GM21367 (cell line): ENCODE data around the gene MTMR4.
"Not testable (repeated sequence)": the region's sequence is repeated elsewhere in the genome, so short reads cannot be mapped to it uniquely, and the experiment has no call there.

Experiments
- ATAC-seq: cut with Tn5 transposase; IDR thresholded peaks from one replicate; pipeline ENCODE4 v1.9.1; 2021; ENCODE audit not compliant: unreplicated experiment

Gene MTMR4

DNA sequence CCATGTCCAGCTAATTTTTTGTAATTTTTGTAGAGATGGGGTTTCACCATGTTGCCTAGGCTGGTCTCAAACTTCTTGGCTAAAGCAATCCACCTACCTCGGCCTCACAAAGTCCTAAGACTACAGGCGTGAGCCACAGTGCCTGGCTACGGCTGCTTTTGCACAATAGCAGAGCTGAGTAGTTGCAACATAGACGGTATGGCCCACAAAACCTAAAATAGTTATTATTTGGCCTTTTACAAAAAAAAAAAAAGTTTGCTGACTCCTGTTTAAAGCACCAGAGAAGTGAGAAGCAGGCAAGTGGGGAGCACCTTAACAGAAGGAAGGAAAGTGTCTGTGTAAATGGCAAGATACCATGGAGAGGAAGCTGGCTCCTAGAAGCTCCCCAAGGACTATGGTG lies 20.9 kb downstream of the MTMR4 start:
- ATAC-seq: no peak

DNA sequence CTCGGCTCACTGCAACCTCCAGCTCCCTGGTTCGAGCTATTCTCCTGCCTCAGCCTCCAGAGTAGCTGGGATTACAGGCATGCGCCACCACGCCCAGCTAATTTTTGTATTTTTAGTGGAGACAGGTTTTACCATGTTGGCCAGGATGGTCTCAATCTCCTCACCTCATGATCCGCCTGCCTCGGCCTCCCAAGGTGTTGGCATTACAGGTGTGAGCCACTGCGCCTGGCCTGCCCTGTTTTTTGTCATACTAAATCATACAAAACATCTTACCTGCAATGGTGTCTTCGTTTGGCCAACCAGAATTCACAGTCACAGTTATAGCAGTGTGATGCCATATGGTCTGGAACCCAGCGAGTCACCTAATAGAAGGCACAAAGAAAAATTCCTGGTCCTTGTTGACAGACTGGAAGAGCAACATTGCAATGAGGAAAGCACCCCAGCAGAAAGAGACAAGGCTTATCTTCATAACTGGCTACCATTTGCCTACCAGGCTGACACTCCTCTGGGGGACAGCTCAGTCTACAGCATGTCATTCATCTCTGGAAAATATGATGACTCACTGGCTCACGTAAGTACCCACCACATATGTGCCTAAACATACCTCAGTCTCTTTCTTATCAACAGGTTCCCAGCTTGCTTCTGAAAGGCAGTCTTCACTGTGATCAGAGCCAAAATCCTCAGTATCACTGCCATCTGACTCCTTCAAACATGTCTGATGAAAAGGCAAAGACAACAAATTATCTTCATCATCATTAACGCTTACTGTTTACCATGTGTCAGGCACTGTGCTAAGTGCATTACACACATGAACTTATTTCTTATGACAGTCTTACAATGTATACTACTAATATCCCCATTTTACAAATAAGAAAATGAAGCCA lies 22.0 kb downstream of the MTMR4 start:
- ATAC-seq: no peak

DNA sequence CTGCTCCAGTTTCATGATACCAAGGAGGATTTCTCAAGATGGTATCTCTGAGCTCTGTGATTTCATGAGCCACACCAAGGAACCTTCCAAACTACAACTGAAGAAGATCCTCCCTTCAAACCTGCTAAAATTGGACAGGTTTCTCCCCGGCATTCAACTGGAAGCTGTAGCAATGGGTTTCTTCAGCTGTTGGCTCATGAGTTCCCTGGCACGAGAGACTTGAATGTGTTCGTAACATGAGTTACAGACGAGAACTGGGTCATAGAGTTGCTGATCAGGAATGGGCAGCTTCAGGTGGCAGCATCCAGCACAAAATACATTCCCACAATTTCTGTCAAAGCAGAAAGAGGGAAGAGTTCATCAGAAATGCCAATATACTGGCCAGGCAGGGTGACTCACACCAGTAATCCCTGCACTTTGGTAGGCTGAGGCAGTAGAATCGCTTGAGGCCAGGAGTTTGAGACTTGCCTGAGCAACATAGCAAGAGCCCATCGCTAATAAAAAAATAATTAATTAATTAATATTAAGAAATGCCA lies 22.9 kb downstream of the MTMR4 start:
- ATAC-seq: no peak

DNA sequence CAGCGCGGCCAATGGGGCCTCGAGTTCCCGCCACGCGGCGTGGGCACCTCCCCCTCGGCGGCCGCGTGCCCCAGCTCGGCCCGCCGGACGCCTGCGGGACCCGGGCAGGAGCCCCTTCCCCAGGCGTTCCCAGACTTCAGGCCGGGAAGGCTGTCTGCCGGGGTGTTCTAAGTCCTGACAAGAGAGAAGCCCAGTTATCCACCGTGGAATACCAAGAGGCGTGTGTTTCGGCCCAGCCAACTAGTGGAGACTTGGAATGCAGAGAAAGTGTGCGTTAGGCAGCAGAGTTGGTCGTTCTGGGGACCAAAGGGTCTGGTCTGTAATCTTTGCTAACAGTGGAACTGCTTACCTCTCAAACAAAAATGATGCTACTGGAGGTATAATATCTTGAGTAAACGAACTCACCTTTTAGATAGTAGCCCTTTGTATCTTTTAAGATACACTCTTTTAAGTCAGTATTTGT lies 26.0 kb downstream of the MTMR4 start:
- no peak for ATAC-seq

DNA sequence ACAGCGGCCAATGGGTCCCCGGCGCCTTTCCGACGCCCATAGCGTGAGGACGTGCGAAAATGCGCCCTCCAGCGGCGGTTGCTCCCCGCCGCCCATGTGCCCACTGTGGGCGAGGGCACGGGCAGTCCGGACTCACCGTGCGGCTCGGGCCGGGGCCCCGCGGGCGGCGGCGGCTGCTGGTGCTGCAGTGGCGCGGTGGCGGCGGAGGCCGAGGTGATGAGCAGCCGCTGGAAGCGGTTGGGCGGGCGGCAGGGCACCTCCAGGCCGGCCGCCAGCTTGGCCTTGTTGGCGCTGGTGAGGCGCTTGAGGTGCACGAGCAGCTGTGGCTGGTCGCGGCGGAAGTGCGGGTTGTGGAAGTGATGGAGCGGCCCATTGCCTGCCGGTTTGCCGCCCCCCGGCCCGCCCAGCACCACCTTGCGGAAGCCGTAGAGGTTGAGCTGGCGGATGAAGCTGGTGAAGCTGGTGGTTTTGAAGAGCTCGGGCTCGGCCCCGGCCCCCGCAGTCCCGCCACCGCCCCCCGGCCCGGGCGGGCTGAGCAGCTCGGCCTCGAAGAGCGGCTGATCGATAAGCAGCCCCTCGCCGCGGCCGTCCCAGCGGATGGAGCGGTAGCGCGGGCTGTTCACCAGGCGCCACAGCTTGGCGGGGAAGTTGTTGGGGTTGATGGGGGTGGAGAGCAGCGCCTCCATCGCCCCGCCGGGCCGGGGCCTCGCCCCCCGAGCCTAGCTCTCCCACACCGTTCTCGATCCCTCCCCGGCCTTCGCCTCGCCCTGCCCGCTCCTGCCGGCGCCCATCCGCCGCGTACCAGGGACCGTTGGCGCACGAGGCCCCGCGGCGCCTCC lies 26.6 kb downstream of the MTMR4 start, which contains the start of gene HSF5:
HSF5 (minus strand) TSS at position 820 of the 839 bp plus-strand sequence; CDS start at position 686, 134 bp downstream.
- ATAC-seq: no peak

DNA sequence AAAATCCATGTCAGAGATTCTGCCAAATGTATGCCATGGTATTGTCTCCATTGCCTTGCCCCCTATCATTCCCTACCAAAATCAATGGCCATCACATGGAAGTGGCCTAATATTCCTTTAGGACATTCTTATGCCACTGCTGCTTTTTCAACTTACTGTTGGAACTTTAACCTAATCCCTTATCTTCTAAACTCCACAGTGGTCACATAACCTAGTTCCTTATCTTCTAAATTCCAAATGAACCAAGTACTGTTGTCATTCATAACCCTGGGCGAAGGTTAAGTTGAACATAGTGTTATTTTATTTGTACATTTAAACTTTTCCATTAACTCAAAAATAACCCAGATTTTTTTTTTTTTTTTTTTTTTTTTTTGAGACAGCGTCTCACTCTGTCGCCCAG lies 29.8 kb downstream of the MTMR4 start:
- ATAC-seq: no peak

DNA sequence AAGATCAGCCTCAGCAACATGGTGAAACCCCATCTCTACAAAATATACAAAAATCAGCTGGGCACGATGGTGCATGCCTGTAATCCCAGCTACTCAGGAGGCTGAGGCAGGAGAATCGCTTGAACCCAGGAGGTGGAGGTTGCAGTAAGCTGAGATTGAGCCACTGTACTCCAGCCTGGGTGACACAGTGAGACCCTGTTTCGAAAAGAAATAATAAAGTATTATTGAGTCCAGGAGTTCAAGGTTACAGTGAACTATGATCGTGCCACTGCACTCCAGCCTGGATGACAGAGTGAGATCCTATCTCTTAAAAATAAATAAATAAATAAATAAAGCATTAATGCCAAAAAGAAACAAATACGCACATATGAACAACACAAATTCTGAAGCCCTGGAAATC lies 32.6 kb downstream of the MTMR4 start:
- ATAC-seq: not testable (repeated sequence)

DNA sequence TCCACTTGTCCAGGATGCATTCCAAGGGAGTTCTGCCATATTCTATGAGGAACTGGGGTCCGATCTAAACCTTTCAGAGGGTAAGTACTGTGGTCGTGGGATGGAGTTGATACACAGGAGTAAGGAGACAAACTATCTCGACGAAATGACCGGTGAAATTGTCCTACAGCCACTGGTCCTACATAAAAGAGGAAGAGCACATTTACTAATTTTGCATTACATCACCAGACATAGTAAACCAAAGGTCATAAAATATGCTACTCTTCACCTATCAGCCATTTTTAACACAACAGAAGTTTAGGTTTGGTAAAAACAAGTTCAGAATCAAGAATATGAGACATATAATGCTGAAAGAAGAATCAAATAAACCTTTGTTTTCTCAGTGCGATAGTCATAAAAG lies 34.3 kb downstream of the MTMR4 start:
- no peak for ATAC-seq

DNA sequence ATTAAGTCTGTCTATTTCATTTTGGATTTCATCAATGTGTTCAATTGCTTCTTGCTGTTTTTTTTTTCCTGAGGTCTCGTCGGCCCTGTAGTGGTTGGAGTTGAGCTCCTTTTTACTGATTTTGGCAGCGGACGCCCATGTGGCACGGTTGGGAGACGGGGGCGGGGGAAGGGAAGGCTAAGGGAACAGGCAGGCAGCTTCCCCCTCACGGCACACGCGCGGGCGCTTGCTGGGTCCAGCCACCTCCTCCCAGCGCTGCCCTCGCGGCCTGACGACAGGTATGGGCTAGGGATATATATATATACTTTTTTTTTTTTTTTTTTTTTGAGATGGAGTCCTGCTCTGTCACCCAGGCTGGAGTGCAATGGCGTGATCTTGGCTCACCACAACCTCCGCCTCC lies 37.6 kb downstream of the MTMR4 start:
- no peak for ATAC-seq

DNA sequence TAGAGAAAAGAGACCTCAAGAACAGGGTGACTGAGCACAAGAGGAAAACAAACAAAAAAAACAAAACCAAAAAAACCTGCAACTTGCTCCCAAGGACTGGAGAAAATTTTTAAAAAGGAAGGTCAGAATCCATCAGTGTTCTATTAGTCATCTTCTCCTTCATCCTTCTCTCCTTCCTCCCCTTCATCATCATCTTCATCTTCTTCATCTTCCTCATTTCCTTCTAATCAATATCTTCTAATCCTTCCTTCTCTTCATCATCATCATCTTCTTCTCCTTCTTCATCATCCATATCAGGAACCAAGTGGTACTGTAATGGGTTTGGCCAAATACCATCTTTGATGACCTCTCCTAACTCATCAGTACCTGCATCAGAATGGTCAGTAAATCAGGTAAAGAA lies 38.5 kb downstream of the MTMR4 start:
- no peak for ATAC-seq

DNA sequence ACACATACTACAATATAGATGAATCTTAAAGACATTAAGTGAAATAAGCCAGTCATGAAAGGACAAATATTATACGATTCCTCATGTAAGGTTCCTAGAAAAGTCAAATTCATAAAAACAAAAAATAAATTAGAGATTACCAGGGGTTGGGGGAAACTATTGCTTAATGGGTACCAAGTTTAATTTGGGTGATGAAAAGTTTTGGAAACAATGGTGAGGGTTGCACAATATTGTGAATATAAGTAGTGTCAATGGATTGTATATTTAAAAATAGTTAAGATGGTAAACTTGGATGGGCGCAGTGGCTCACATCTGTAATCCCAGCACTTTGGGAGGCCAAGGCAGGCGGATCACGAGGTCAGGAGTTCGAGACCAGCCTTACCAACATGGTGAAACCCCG lies 44.1 kb downstream of the MTMR4 start:
- ATAC-seq: no peak

DNA sequence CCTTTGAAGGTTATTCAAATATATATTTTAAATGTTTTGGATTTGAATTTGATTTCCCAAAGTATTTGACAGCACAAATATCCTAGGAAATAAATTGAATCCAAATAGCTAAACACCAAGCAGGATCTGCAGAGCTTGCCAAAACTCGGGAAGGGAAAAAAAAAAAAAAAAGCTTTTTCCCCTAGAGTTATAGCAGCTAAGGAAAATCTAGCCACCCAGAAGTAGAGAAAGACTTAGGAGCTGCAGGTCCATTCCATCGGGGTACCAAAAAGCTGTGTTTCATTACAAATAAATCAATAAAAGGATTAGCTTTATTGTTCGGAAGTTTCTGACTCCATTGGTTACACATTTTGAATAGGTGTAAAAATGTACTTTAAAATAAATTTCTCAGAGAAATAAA lies 45.5 kb downstream of the MTMR4 start:
- ATAC-seq: no peak

DNA sequence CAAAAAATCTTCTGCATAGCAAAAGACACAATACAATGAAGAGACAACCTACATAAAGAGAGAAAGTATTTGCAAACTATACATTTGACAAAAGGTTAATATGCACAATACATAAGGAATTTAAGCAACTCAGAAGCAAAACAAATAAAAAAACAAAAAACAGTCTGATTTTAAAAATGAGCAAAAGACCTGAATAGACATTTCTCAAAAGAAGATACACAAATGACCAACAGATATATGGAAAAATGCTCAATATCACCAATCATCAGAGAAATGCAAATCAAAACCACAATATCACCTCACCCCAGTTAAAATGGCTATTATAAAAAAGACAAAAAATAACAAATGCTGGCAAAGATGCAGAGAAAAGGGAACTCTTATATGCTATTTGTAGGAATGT lies 58.9 kb downstream of the MTMR4 start:
- ATAC-seq: no peak

DNA sequence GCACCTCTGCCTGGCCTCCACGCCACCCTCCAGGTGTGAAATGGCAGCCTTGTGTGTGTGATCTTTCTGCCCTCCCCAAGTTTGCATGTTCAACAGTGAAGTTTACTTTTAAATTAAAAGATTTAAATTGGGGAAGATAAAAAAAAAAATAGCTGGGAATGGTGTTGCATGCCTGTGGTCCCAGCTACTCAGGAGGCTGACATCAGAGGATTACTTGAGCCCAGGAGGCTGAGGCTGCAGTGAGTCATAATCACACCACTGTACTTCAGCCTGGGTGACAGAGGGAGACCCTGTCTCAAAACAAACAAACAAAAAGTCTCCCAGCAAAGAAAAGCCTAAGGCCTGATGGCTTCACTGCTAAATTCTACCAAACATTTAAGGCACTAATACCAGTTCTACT lies 61.7 kb downstream of the MTMR4 start:
- ATAC-seq: no peak

DNA sequence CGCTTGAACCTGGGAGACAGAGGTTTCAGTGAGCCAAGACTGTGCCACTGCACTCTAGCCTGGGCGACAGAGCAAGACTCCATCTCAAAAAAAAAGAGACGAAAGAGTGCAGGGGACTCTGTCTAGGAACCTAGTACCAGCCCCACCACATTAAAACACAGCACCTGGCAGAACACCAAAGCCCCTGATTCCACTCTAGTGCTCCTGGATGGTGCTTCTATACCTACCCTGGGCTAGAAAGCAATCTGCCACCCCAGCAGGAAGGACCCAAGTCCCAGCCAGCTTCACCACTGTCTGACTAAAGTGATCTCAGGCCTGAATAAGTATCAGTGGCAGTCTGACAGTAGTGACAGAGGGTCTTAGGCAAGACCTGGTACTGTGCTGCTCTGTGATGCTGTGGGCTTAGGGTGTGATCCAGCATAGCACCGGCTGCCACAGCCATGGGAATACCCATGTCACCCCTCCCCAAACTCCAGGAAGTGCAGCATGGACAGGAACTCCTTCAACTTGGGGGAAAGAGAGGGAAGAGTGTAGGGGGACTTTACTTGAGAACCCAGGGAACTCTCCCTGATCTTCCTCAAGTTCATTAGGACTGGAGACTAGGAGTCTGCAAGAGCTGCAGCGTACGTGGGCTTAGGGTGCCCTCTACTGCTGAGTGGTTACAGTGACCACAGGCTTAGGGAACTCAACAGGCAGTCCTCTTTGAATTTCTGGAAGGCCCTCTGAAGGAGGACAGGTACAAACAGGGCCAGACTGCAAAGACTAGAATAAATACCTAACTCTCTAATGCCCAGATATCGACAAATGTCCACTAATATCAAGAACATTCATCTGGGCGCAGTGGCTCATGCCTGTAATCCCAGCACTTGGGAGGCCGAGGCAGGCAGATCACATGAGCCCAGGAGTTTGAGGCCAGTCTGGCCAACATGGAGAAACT lies 67.1 kb downstream of the MTMR4 start:
- ATAC-seq: no peak

DNA sequence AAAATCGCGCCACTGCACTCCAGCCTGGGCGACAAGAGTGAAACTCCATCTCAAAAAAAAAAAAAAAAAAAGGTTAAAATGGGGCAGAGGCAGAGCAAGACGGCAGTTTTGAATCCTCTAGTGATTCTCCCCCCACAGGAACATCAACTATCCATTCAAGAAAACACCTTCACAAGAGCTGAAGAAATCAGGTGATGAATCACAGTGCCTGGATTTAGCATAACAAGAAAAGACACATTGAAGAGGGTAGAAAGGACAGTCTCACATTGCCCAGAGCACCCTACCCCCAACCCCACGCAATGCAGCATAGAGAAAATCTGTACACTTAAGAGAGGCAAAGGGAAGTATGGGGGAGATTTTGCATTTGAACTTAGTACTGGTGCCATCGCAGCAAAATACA lies 68.4 kb downstream of the MTMR4 start:
- no peak for ATAC-seq
